Adrenal gland (tissue), 5 donors: ENCODE data around the gene CDCA3.

Experiments used
- CTCF ChIP-seq, 6 experiments: fragments of 450-650 bp in 4 of 6; fragments of 200-600 bp in 2 of 6; sonication (generic) in 1 of 6; IDR thresholded peaks; 1 replicate in 5 of 6; 2 replicates in 1 of 6; pipeline versions ENCODE4 v1.5.1 to v1.8.0; 2016 to 2021; ENCODE audit warnings: antibody characterized with exemption in 6 of 6, mild to moderate bottlenecking in 2 of 6, moderate library complexity in 1 of 6
- POLR2A ChIP-seq, 2 donors: fragments of 450-650 bp; IDR thresholded peaks; one replicate each; pipeline ENCODE4 v1.6.1; 2017; ENCODE audit warnings: antibody characterized with exemption in 2 of 2, mild to moderate bottlenecking in 2 of 2, moderate library complexity in 1 of 2
- donor health status: DM: no; HTN: no; CAD: no.

GRCh38 chr12:6817662-6818157 lies 33.4 kb downstream of the CDCA3 start:
- no peak for TF ChIP-seq POLR2A (IDR thresholded peaks at IDR 0.05)
- no peak for TF ChIP-seq CTCF (IDR thresholded peaks at IDR 0.05)
